Measurements from ENCODE around the gene SFXN3.

The SFXN3 gene, protein sequence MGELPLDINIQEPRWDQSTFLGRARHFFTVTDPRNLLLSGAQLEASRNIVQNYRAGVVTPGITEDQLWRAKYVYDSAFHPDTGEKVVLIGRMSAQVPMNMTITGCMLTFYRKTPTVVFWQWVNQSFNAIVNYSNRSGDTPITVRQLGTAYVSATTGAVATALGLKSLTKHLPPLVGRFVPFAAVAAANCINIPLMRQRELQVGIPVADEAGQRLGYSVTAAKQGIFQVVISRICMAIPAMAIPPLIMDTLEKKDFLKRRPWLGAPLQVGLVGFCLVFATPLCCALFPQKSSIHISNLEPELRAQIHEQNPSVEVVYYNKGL

DNA sequence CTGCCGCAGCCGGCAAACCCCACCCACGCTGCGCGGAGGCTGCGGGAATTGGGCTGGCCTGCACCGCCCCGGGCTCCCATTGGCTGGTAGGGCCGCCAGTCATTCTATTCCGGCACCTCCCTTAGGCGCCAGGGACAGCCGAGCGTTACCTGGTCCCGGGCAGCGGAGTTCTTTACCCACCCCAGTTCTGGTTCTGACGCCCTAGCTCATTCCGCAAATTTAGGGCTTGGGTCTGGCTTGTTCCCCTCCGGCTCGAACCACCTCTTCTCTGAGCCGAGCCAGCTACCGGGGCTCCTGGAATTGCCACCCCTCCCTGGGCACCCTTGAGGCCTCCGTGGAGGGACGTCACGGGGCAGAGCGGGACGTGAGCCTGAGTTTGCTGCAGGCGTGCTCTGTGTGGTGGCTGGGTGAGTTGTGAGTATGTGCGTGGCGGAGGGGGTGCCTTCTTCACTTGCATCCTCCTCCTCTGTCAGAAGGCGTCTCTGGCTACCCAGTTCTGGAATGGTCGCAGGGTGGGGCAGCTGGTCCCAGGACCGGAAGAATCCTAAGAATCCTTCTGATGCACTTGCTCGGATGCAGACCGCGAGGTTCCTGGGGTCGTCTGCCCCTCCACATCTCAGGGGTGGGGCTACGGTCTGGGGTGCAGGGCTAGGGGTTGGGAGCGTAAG, at the start of gene SFXN3, which contains the start of gene PDZD7:
TSS of gene SFXN3 (plus strand) at position 107 of the 668 bp plus-strand sequence. CDS start 3,461 bp downstream, outside the sequence.
TSS of gene PDZD7 (minus strand) at position 2 of the 668 bp plus-strand sequence. CDS start 910 bp downstream, outside the sequence.
- peak; percentile 94 for DNase-seq
- in situ Hi-C loops (cut with HindIII; ENCODE audit: low pct_ligation_motif_present, low pct_unique_long_range_greater_than_20kb, low sequenced_read_pairs), result no loop called here

DNA sequence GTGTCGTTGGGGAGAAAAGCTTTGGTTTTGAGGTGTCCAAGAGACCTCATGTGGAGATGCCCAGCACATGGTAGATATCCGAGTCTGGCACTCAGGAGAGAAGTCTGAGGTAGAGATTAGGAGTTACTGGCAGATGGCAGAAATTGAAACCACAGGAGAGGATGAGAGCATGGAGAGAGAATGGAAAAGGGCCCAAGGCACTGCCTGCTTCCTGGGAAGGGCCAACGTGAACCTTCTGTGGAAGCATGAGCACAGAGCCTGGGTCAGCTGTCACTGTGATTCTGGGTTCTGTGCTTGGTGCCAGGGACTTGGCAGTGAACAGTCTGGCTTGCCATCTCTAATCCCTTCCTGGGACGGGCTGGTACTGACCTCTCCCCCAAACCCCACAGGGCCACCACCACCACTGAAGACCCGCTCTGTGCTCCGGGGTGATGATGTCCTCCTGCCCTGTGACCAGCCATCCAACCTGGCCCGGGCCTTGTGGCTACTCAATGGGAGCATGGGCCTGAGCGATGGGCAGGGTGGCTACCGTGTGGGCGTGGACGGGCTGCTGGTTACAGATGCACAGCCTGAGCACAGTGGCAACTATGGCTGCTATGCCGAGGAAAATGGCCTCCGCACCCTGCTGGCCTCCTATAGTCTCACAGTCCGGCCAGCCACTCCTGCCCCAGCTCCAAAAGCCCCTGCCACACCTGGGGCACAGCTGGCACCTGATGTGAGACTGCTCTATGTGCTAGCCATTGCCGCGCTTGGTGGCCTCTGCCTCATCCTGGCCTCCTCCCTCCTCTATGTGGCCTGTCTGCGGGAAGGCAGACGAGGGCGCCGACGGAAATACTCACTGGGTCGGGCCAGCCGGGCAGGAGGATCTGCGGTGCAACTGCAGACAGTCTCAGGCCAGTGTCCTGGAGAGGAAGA, 47.9 kb upstream of the SFXN3 start:
- DNase-seq, result no peak
- in situ Hi-C loops (cut with HindIII; ENCODE audit: low pct_ligation_motif_present, low pct_unique_long_range_greater_than_20kb, low sequenced_read_pairs), result no loop called here

DNA sequence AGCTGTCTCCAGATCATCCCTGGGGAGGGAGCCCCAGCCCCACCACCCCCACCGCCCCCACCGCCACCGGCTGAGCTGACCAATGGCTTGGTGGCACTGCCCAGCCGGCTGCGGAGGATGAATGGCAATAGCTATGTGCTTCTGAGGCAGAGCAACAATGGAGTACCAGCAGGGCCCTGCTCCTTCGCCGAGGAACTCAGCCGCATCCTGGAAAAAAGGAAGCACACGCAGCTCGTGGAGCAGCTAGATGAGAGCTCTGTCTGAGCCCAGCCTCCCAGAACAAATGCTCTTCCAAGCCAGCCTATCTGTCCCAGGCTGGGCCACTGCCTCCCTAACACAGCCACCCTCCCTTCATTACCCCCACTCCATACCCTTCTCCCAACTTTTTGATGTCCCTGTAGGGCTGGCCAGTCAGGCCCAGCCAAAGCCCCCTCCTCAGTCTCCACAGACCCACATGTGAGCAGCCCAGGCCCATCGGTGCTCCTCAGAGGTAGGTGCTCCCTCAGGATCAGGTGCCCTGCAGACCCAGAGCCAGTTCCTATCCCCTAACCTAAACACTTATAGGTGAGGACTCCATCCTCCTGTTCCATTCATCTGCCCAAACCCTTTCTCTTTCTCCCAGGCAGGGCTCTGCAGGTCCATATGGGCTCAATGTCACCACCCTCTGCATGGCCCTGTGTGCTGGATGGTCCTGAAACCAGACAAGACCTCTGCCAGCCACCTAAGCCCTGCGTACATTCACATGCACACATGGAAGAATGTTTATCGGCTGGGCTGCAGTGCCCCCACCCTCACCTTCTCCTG, 47.0 kb upstream of the SFXN3 start:
- no peak for DNase-seq
- in situ Hi-C loops (cut with HindIII; ENCODE audit: low pct_ligation_motif_present, low pct_unique_long_range_greater_than_20kb, low sequenced_read_pairs), result no loop called here

DNA sequence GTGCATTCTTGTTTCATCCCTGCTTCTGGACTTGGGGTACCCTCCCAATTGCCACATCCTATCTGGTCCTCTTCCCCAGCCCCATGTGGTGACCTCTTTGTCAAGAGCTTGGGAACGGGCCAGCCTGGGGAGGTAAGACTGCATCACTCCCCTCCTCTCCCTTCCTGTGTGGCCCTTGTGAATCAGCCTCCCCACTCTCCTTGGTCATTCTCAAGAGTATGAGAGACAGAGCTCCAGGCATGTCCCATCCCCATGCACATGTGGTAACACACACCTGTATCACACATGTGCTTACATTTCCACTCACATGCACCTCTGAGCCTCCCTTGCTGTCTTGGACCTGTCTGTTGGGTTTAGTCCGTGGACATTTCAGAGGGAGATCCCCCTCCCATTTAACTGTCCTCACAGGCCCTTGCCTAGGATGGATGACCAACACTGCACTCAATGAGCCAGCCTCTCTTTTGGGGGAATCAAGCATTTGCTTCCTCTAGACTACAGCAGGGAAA, 46.3 kb upstream of the SFXN3 start:
- DNase-seq, result no peak
- in situ Hi-C loops (cut with HindIII; ENCODE audit: low pct_ligation_motif_present, low pct_unique_long_range_greater_than_20kb, low sequenced_read_pairs), result no loop called here

DNA sequence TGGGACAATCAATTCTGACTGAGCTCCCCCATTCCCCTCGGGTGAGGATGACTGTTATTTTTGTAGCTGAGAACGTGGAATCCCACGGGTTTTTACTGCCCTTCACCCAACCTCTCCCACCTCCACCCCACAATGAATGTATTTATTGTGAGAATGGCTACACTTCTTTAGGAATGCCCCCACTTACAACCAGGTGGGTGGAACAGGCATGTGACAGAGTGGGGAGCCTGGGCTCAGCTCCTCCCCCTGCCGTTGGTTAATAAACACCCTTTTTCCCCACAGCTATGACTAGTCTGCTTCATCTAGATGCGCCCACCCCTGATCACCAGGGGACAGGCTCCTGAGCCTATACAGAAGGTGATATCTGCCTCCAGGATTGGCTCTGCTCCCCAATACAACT, 45.7 kb upstream of the SFXN3 start:
- DNase-seq, result no peak
- in situ Hi-C loops (cut with HindIII; ENCODE audit: low pct_ligation_motif_present, low pct_unique_long_range_greater_than_20kb, low sequenced_read_pairs), result no loop called here

DNA sequence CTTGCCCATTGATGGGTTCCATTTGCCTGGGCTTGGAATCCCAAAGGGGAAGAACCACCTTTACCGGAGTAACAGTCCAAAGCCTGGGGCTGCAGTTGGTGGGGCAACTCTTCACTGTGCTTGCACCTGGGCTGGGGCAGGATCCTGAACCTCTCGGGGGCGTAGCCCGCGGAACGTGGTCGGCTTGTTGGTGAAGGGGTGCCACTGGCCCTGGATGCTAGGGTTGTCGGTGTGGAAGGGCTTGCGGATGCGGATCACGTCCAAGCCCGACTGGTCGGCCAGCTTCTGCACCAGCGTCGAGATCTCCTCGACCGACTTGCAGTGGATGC, 44.4 kb upstream of the SFXN3 start:
- in situ Hi-C loops (cut with HindIII; ENCODE audit: low pct_ligation_motif_present, low pct_unique_long_range_greater_than_20kb, low sequenced_read_pairs), result no loop called here
- DNase-seq, result no peak

DNA sequence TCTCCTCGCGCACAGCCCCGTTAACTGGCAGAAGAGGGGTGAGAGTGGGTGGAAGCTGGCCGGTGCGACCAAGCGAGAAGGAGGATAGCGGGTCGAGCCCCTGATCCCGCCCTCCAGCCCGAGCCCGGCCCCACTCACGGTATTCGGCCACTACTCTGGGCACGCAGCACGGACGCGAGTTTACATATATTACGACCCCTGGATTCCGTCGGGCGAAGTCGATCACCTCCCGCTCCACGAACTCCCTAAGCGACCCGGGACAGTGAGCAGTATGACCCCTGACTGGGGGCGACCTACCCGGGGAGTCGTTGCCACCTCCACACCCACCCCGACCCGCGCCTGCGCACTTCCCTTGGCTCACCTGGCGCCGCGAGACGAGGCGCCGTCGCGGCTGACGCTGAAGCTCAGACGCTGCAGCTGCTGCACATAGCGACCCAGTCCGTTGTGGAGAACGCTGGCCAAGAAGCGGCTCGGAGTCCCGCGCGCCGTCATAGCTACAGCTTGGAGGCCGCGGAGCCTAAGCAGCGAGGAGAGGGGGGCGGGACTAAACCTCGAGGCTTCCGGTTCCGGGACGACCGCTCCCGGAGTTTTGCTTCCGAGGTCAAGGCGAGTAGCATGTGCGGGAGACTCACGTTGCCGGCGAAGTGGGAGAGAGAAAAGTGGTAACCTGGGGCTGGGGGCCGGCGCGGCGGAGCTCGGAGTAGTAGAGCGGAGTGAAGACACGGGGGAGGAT, 43.9 kb upstream of the SFXN3 start, which contains the start of the genes MRPL43 and TWNK:
TSS of gene MRPL43 (minus strand) at position 546 of the 733 bp plus-strand sequence. CDS start at position 492, 54 bp downstream.
TSS of gene TWNK (plus strand) at position 592 of the 733 bp plus-strand sequence. CDS start 668 bp downstream, outside the sequence.
- DNase-seq, result peak; percentile 84
- in situ Hi-C loops (cut with HindIII; ENCODE audit: low pct_ligation_motif_present, low pct_unique_long_range_greater_than_20kb, low sequenced_read_pairs), result no loop called here

DNA sequence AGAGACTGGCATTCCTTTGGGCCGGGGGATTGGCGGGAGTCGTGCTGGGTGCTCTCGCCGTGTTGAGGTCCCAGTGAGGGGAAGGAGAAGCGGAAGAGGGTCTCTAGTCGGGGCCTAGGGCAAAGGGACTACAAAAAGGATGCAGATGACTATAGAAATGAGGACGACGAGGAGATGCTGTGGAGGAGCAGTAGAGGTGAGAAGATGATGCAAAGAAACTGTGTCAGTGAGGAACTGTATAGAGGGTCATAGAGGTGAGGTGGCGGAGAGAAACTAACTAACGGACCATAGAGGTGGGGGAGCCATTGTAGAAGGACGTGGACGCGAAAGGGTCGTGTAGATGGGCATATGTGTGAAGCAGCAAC, 43.4 kb upstream of the SFXN3 start:
- DNase-seq, result no peak
- in situ Hi-C loops (cut with HindIII; ENCODE audit: low pct_ligation_motif_present, low pct_unique_long_range_greater_than_20kb, low sequenced_read_pairs), result no loop called here

DNA sequence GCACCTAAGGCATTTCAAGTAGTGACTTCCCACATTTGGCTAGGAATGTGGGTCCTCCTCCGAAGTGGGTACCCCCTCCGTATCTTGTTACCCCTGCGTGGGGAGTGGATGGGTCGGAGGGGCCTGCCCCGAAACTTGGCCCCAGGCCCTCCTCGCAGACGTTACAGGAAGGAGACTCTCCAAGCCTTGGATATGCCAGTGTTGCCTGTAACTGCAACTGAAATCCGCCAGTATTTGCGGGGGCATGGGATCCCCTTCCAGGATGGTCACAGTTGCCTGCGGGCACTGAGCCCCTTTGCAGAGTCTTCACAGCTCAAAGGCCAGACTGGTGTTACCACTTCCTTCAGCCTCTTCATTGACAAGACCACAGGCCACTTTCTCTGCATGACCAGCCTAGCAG, 42.9 kb upstream of the SFXN3 start:
- in situ Hi-C loops (cut with HindIII; ENCODE audit: low pct_ligation_motif_present, low pct_unique_long_range_greater_than_20kb, low sequenced_read_pairs), result no loop called here
- no peak for DNase-seq

DNA sequence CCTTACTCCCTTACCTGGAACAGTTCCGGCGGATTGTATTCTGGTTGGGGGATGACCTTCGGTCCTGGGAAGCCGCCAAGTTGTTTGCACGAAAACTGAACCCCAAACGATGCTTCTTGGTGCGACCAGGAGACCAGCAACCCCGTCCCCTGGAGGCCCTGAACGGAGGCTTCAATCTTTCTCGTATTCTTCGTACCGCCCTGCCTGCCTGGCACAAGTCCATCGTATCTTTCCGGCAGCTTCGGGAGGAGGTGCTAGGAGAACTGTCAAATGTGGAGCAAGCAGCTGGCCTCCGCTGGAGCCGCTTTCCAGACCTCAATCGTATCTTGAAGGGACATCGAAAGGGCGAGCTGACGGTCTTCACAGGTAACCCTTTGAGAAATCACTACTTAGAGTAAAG, 41.9 kb upstream of the SFXN3 start:
- DNase-seq, result no peak
- in situ Hi-C loops (cut with HindIII; ENCODE audit: low pct_ligation_motif_present, low pct_unique_long_range_greater_than_20kb, low sequenced_read_pairs), result no loop called here

DNA sequence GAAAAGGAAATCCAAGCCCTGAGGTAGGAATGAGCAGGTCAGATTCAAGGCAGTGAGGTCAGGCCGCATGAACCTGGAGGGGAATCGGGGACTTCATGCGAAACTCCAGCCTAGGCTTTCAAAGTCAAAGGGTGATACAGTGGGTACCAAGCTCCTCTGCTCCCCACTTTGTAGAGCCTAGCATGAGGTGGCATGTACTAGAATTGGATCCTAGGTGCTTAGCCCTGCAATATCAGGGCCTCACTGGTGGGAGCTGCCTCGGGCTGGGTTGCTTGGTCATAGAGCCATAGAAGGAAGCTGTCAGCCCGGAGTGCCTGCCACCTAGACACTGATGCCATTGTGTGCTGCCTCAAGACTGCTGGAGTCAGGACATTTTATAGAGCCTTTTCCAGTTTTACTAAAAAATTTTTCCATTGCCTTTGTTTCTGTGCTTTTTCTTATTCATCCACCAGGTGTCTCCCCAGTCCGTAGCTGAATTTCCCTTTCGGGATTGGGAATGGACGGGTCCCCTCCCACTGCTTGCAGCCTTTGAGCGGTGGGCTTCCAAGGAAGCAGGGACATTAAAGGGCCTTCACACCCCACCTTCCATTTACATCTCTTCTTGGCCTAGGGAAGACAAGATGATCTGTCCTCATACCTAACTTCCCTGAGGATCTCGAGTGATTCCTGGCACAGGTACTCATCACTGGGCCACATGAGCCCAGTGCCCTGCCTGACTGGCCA, 36.9 kb upstream of the SFXN3 start:
- in situ Hi-C loops (cut with HindIII; ENCODE audit: low pct_ligation_motif_present, low pct_unique_long_range_greater_than_20kb, low sequenced_read_pairs), result no loop called here
- peak; percentile 57 for DNase-seq

DNA sequence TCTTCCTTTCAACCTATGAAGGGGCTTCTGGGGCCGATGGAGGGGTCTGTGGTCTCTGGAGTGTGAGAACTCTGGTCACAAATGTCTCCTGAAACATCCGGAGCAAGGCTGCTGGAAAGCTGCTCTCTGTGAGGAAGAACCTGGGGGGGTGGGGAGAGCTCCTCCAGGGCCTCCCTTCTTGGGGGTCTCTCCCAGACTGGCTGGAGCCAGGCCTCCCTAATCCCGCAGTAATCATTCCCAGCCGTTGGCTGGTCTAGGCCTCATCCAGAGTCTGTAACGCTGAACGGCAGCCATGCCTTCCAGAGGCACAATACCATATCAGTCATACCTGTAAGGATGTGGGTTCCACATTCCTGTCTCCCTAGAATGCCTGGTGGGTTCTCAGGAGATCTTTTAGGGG, 35.9 kb upstream of the SFXN3 start:
- in situ Hi-C loops (cut with HindIII; ENCODE audit: low pct_ligation_motif_present, low pct_unique_long_range_greater_than_20kb, low sequenced_read_pairs), result no loop called here
- no peak for DNase-seq

DNA sequence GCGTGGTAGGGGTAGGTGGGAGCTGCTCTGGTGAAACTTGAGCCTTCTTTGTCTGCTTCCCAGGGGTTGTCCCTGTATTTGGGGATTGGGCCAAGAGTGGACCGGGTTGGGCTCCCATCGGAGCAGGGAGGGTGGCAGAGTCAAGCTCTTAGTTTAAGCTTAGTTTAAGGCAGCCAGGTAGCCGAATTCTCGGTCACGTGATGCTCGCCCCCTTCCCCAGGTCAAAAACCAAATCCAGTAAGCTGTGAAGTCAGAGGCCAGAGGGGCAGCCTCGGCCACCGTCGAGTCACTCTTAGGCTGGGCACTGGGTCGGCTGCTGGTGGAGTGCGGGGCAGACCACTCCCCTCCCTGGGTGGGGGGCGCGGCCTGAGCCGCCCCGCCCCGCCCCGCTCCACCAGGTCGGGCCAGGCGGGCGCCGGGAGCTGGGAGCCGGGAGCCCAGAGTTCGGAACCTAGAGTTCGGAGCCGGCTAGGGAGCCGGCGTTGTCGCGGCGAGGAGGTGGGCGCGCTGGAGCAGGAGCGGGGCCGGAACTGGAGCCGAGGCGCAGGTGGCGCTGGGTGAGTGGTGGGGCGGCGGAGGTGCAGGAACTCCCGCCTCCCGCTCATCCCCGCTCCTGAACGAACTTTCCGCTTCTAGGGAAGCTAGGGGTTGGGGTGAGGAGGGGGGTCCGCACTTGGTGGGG, 34.2 kb upstream of the SFXN3 start:
- DNase-seq, result peak; percentile 48
- in situ Hi-C loops (cut with HindIII; ENCODE audit: low pct_ligation_motif_present, low pct_unique_long_range_greater_than_20kb, low sequenced_read_pairs), result no loop called here

DNA sequence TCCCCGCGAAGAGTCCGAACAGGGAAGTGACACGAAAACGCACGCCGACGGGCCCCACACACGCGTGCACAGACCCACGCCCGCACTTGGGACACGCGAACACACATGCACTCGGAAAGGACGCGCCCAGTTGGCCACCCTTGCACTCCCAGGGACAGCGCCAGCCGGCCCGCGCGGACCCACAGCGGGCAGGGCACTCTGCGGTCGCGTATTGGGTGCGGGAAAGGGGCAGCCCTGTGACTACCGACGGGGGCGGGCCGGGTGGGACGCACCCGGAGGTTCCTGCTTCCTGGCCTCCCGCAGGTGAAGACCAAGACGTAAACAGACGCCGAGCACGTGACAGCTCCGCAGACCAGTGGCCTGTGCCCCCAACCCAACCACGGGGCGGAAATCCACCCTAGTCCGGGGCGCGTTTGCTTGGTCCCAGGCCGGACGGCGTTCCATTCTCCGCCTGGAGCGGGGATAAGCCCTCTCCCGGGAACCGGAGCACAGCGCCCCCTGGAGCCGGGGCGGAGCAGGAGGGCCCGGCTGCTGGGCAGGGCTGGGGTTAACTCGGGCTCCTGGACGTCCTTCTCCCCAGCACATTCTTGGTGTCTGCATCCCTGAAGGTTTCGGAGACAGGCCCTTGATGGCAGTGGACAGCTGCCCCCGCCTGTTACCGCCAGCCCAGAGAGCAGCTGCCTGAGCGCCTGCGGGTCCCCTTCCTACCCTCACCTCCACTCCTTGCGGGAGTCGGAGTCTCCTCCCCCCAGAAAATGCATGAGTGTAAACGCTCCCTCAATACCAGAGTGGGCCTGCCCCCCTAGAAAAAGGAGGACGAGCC, 33.5 kb upstream of the SFXN3 start:
- in situ Hi-C loops (cut with HindIII; ENCODE audit: low pct_ligation_motif_present, low pct_unique_long_range_greater_than_20kb, low sequenced_read_pairs), result no loop called here
- peak; percentile 87 for DNase-seq

DNA sequence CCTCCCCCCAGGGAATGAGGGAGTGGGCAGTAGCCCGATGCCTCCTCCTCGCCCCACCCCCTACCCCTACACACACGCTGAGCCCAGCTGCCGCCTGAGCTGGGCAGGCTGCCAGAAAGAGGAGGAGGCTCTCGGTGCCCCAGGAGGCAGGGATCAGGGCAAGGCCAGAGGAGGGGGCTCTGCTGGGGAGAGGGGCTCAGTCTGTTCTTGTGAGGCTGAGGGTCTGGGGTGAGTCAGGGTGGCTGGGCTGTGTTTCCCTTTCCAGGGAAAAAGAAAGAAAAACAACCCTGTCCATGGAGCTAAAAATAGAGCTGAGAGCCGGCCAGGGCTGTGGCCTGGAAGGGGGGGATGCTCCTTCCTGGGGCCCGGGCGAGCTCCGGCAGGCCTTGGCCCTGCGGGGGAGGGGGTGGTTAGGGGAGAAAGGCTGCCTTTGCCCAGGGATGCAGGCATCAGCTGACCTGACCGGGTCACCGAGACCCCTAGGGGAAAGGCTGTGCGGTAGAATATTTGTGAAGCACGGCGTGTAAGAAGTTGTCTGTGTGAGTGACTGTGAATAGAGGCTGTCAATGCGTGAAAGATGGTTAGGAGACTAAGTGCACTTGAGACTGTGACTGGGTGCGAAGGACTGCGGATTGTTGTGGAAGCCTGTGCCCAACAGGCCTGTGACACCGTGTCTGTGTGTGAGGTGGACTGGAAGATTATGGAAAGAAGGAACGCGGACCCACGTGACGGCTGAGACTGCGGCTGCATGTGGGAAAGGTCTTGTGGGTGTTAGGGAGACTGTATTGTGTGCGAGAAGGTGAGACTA, 32.6 kb upstream of the SFXN3 start:
- peak; percentile 85 for DNase-seq
- in situ Hi-C loops (cut with HindIII; ENCODE audit: low pct_ligation_motif_present, low pct_unique_long_range_greater_than_20kb, low sequenced_read_pairs), result no loop called here

Measured in ACHN (cell line).